ENCODE measurements around the gene RABEPK.

GRCh38 chr9:125262294-125262991 lies 62.1 kb downstream of the RABEPK start:
- TF ChIP-seq POLR2A (IDR thresholded peaks at IDR 0.05; ENCODE audit: low read depth, low read length) (no peak), TAF1 (IDR thresholded peaks at IDR 0.05; ENCODE audit: borderline replicate concordance, low read depth, low read length) (no peak), POLR2AphosphoS5 (IDR thresholded peaks at IDR 0.05; ENCODE audit: low read depth, low read length) (no peak)

Data from GM12892 (cell line).